ENCODE measurements around the gene RPL15.

GRCh38 chr3:23944861-23945662 lies 28.1 kb downstream of the RPL15 start, which contains the start of gene NR1D2:
- TF ChIP-seq CTCF (IDR thresholded peaks at IDR 0.05) (no peak), KDM5A (IDR thresholded peaks at IDR 0.05) (no peak), POLR2A (IDR thresholded peaks at IDR 0.05; ENCODE audit: low read length) (no peak), BHLHE40 (IDR thresholded peaks at IDR 0.05; ENCODE audit: low read depth, low read length) (no peak), CEBPB (IDR thresholded peaks at IDR 0.05) (no peak), RAD21 (conservative IDR thresholded peaks at IDR 0.05 in 1 of 2, IDR thresholded peaks at IDR 0.05 in 1 of 2) (no peak; a peak in 1 of 5 replicates), POLR2AphosphoS2 (conservative IDR thresholded peaks at IDR 0.05; ENCODE audit: low read length) (no peak), EP300 (IDR thresholded peaks at IDR 0.05) (no peak), SMC3 (IDR thresholded peaks at IDR 0.05) (no peak), MAX (IDR thresholded peaks at IDR 0.05) (peak; percentile 43; the same call in 1 of the 2 replicates), MYC (IDR thresholded peaks at IDR 0.05; ENCODE audit: borderline replicate concordance, low read length) (no peak), JUNB (IDR thresholded peaks at IDR 0.05) (no peak), JUN (IDR thresholded peaks at IDR 0.05) (no peak)
